Large intestine (tissue), 3 donors: ENCODE data around the gene LAMC3. TPM values are rescaled to one million over a fixed set of nuclear protein-coding genes. Genes with fewer than 3 reads are reported as not detected.
A peak's percentile ranks its signal among the peaks of the same experiment; 100 is the strongest.
"Not testable (repeated sequence)": the region's sequence is repeated elsewhere in the genome, so short reads cannot be mapped to it uniquely, and the experiment has no call there.

Experiments used
- DNase-seq, 2 donors: peaks; one replicate each; pipeline versions ENCODE4 v3.0.0 to v3.0.0-alpha.2; 2013
- H3K27ac ChIP-seq: one replicate; pipeline ENCODE4 v1.5.1; 2013; ENCODE audit warnings: low read length
- H3K27me3 ChIP-seq: 2 replicates; pipeline ENCODE4 v1.6.1; 2013; ENCODE audit warnings: low read length; ENCODE audit not compliant: control insufficient read depth, insufficient read depth
- H3K36me3 ChIP-seq: 2 replicates; pipeline ENCODE4 v1.6.1; 2013; ENCODE audit warnings: low read length; ENCODE audit not compliant: control insufficient read depth, insufficient read depth
- H3K4me1 ChIP-seq: one replicate; pipeline ENCODE4 v1.6.1; 2013; ENCODE audit warnings: low read length; ENCODE audit not compliant: control insufficient read depth, insufficient read depth
- H3K4me3 ChIP-seq: one replicate; pipeline ENCODE4 v1.5.1; 2013; ENCODE audit warnings: low read length
- H3K9me3 ChIP-seq: one replicate; pipeline ENCODE4 v1.6.1; 2013; ENCODE audit warnings: mild to moderate bottlenecking, low read depth, low read length, moderate library complexity; ENCODE audit not compliant: control insufficient read depth
- WGBS: methylation state at CpG from one replicate; pipeline ENCODE4 v1.1.5; 2013; ENCODE audit warnings: low lambda C conversion rate; ENCODE audit not compliant: insufficient coverage; 5-methylcytosine and 5-hydroxymethylcytosine counted together
- polyA plus RNA-seq: library from polyadenylated mRNA; unstranded; fragments of 120-200 nt; gene quantifications from one replicate; pipeline ENCODE4 v1.2.1, GENCODE V29; 2013

The LAMC3 gene
- polyA plus RNA-seq, 1 donor, result 0.66 TPM

DNA sequence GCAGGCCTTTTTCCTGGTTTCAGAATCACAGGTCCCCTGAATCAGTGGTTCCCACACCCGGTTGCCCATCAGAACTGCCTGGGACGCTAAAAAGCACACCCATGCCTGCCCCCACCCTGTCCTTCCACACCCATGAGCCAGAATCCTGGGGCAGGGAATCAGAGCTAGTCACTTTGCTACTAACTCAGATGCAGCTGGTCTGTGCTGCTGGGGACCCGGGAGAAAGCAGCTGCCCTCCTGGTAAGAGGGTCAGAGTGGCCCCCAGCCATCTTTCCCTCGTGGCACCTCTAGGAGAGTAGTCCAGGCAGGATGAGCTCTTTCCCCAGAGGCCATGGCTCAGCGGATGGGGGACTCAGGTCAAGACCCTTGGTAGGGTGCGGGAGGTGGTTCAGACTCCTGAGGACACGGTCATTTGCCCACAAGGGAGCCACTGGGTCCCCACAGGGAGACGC is 105.1 kb downstream of the LAMC3 start:
- no peaks in the 10 kb centered on the region for H3K36me3 ChIP-seq
- no peak for DNase-seq
- no peak overlapping the region for H3K27ac ChIP-seq
- no peaks in the 10 kb centered on the region for H3K4me1 ChIP-seq
- H3K4me3 ChIP-seq, result no peak overlapping the region
- WGBS, result no CpG with 5 or more reads among the region's 8 CpGs
- no peaks in the 10 kb centered on the region for H3K27me3 ChIP-seq
- no peaks in the 10 kb centered on the region for H3K9me3 ChIP-seq

DNA sequence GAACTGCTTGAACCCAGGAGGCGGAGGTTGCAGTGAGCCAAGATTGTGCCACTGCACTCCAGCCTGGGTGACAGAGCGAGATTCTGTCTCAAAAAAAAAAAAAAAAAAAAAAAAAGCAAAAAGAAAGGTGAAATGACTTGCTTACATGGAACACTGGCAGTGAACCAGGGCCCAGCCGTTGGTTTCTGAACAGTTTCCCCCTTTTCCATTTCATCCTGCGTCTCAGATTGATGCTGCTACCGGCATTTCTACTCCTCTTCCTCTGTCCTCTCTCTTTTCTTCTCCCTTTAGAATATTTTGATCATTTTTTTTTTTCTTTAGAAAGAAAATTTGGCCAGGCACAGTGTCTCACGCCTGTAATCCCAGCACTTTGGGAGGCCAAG is 106.4 kb downstream of the LAMC3 start:
- DNase-seq, H3K27me3 ChIP-seq, H3K27ac ChIP-seq, H3K4me1 ChIP-seq, H3K9me3 ChIP-seq, H3K4me3 ChIP-seq, H3K36me3 ChIP-seq: not testable (repeated sequence)
- 83% methylated on average over 2 of the region's 6 CpGs for WGBS

DNA sequence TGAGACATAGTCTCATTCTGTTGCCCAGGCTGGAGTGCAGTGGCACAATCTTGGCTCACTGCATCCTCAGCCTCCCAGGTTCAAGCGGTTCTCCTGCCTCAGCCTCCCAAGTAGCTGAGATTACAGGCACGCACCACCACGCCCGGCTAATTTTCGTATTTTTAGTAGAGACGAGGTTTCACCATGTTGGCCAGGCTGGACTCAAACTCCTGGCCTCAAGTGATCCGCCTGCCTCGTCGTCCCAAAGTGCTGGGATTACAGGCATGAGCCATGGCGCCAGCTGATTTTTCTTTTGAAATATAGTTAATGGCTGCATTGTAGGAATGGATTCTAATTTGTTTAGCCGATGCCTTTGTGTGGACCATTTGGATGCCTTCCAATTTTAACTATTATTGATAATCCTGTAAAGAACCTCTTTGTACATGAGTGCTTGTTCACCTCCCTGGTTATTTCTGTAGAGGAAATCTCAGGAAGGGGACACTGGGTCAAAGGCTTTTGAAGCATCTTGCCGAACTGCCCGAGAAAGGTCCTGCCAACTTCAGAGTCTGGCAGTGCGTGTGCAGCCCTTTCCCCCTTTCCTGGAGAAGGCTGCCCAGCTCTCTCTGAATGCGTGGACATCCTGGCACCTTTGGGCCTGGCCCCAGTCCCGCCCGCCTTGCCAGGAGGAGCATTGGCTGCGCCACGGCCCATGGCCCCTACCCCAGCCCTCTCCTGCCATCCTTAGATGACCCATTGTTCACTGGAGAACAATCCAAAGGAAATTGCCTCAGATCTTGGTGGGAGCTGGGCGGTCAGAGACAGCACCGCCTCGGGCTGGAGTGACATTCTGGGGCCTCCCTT is 107.5 kb downstream of the LAMC3 start:
- Histone ChIP-seq H3K36me3 (no peaks in the 10 kb centered on the region), H3K27me3 (no peaks in the 10 kb centered on the region), H3K4me1 (no peaks in the 10 kb centered on the region), H3K9me3 (no peaks in the 10 kb centered on the region), H3K27ac (no peak overlapping the region), H3K4me3 (no peak overlapping the region)
- WGBS, result no CpG with 5 or more reads among the region's 22 CpGs
- no peak for DNase-seq

GRCh38 chr9:131117121-131117761 is 108.3 kb downstream of the LAMC3 start:
- no CpG with 5 or more reads among the region's 13 CpGs for WGBS
- Histone ChIP-seq H3K4me3 (no peak overlapping the region), H3K27me3 (no peaks in the 10 kb centered on the region), H3K27ac (no peak overlapping the region), H3K36me3 (no peaks in the 10 kb centered on the region), H3K9me3 (no peaks in the 10 kb centered on the region), H3K4me1 (no peaks in the 10 kb centered on the region)
- no peak for DNase-seq

DNA sequence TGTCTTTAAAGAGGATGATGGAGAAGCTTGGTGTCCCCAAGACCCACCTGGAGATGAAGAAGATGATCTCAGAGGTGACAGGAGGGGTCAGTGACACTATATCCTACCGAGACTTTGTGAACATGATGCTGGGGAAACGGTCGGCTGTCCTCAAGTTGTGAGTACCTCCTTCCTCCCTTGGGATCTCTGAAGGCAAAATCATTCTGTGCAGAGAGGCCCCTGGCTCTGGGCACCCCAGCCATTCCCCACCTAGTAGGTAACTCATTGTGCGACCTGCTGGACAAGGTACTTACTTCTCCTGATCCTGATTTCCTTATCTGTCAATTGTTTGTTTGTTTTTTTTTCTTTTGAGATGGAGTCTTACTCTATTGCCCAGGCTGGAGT is 108.8 kb downstream of the LAMC3 start:
- H3K27me3 ChIP-seq, result no peaks in the 10 kb centered on the region
- no peak for DNase-seq
- H3K4me1 ChIP-seq, result no peaks in the 10 kb centered on the region
- H3K27ac ChIP-seq, result no peak overlapping the region
- H3K36me3 ChIP-seq, result no peaks in the 10 kb centered on the region
- no CpG with 5 or more reads among the region's 4 CpGs for WGBS
- no peak overlapping the region for H3K4me3 ChIP-seq
- H3K9me3 ChIP-seq, result no peaks in the 10 kb centered on the region

GRCh38 chr9:131119600-131119999 is 110.6 kb downstream of the LAMC3 start:
- H3K4me3 ChIP-seq, result no peak overlapping the region
- no peak overlapping the region for H3K27ac ChIP-seq
- H3K36me3 ChIP-seq, result no peaks in the 10 kb centered on the region
- no CpG with 5 or more reads among the region's 8 CpGs for WGBS
- H3K9me3 ChIP-seq, result no peaks in the 10 kb centered on the region
- no peaks in the 10 kb centered on the region for H3K4me1 ChIP-seq
- no peak for DNase-seq
- H3K27me3 ChIP-seq, result no peaks in the 10 kb centered on the region

DNA sequence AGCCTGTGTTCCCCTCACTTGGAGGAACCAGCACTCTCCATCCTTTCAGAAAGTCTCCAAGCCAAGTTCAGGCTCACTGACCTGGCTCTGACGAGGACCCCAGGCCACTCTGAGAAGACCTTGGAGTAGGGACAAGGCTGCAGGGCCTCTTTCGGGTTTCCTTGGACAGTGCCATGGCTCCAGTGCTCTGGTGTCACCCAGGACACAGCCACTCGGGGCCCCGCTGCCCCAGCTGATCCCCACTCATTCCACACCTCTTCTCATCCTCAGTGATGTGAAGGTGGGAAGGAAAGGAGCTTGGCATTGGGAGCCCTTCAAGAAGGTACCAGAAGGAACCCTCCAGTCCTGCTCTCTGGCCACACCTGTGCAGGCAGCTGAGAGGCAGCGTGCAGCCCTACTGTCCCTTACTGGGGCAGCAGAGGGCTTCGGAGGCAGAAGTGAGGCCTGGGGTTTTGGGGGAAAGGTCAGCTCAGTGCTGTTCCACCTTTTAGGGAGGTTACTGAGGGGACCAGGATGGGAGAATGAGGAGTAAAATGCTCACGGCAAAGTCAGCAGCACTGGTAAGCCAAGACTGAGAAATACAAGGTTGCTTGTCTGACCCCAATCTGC is 111.8 kb downstream of the LAMC3 start:
- no peaks in the 10 kb centered on the region for H3K27me3 ChIP-seq
- DNase-seq, result no peak
- 80% methylated on average over 1 of the region's 7 CpGs for WGBS
- no peak overlapping the region for H3K27ac ChIP-seq
- no peaks in the 10 kb centered on the region for H3K36me3 ChIP-seq
- H3K9me3 ChIP-seq, result no peaks in the 10 kb centered on the region
- H3K4me1 ChIP-seq, result no peaks in the 10 kb centered on the region
- no peak overlapping the region for H3K4me3 ChIP-seq

GRCh38 chr9:131121346-131121745 is 112.4 kb downstream of the LAMC3 start:
- Histone ChIP-seq H3K4me3 (no peak overlapping the region), H3K4me1 (no peaks in the 10 kb centered on the region), H3K27ac (no peak overlapping the region), H3K27me3 (no peaks in the 10 kb centered on the region), H3K9me3 (no peaks in the 10 kb centered on the region), H3K36me3 (no peaks in the 10 kb centered on the region)
- peak in 1 of 2 donors; percentile 17 for DNase-seq
- no CpG with 5 or more reads among the region's 2 CpGs for WGBS

- H3K9me3 ChIP-seq, result no peaks in the 10 kb centered on the region
- no peak overlapping the region for H3K4me3 ChIP-seq
- DNase-seq, result no peak
- H3K27ac ChIP-seq, result no peak overlapping the region
- no CpG with 5 or more reads among the region's 2 CpGs for WGBS
- no peaks in the 10 kb centered on the region for H3K27me3 ChIP-seq
- peaks cover under 1% of the 10 kb centered on the region for H3K36me3 ChIP-seq
- no peaks in the 10 kb centered on the region for H3K4me1 ChIP-seq
These were observed 113.2 kb downstream of the LAMC3 start for GRCh38 chr9:131122158-131122557.

GRCh38 chr9:131125038-131125287 is 116.0 kb downstream of the LAMC3 start:
- Histone ChIP-seq H3K9me3 (no peaks in the 10 kb centered on the region), H3K27me3 (no peaks in the 10 kb centered on the region), H3K4me1 (no peaks in the 10 kb centered on the region), H3K4me3 (peak overlapping the region; percentile 81), H3K27ac (peak overlapping the region; percentile 48), H3K36me3 (peaks cover 26% of the 10 kb centered on the region)
- no CpG with 5 or more reads among the region's 7 CpGs for WGBS
- DNase-seq, result no peak
